Activated CD8-positive, alpha-beta memory T cell treated with anti-CD3 and anti-CD28 coated beads for 1 hour (primary cell): ENCODE results near the gene ELAPOR2.
"Not testable (repeated sequence)": the region's sequence is repeated elsewhere in the genome, so short reads cannot be mapped to it uniquely, and the experiment has no call there.

ENCODE experiments used
- DNase-seq, 2 donors: peaks; one replicate each; pipeline ENCODE4 v3.0.0-alpha.2; 2020; ENCODE audit warnings: low read depth in 1 of 2; ENCODE audit errors: extremely low read depth in 1 of 2

Gene ELAPOR2

GRCh38 chr7:87044713-87045112 lies 14.7 kb downstream of the ELAPOR2 start:
- DNase-seq = not testable (repeated sequence)

GRCh38 chr7:87041586-87041985 lies 17.9 kb downstream of the ELAPOR2 start:
- not testable (repeated sequence) for DNase-seq

- DNase-seq = not testable (repeated sequence)
Observed at GRCh38 chr7:87039691-87040299, 19.7 kb downstream of the ELAPOR2 start.

- DNase-seq = no peak
Observed at GRCh38 chr7:87038993-87039690, 20.3 kb downstream of the ELAPOR2 start.

- DNase-seq = no peak
Observed at GRCh38 chr7:87036985-87037384, 22.5 kb downstream of the ELAPOR2 start.

- no peak for DNase-seq
Observed at GRCh38 chr7:87032604-87033339, 26.7 kb downstream of the ELAPOR2 start.

GRCh38 chr7:87029078-87029477 lies 30.4 kb downstream of the ELAPOR2 start:
- no peak for DNase-seq

- no peak for DNase-seq
Observed at GRCh38 chr7:87028636-87029035, 30.8 kb downstream of the ELAPOR2 start.

- no peak for DNase-seq
Observed at GRCh38 chr7:87027900-87028299, 31.6 kb downstream of the ELAPOR2 start.

GRCh38 chr7:87021285-87021684 lies 38.2 kb downstream of the ELAPOR2 start:
- DNase-seq = no peak

GRCh38 chr7:87016606-87017005 lies 42.8 kb downstream of the ELAPOR2 start:
- DNase-seq = no peak

- DNase-seq = no peak
Observed at GRCh38 chr7:87013840-87014190, 45.6 kb downstream of the ELAPOR2 start.

GRCh38 chr7:87013136-87013839 lies 46.2 kb downstream of the ELAPOR2 start:
- DNase-seq = no peak
